ENCODE data around the gene MCM5.
"Not testable (repeated sequence)": the region's sequence is repeated elsewhere in the genome, so short reads cannot be mapped to it uniquely, and the experiment has no call there.

MCM5 gene

DNA sequence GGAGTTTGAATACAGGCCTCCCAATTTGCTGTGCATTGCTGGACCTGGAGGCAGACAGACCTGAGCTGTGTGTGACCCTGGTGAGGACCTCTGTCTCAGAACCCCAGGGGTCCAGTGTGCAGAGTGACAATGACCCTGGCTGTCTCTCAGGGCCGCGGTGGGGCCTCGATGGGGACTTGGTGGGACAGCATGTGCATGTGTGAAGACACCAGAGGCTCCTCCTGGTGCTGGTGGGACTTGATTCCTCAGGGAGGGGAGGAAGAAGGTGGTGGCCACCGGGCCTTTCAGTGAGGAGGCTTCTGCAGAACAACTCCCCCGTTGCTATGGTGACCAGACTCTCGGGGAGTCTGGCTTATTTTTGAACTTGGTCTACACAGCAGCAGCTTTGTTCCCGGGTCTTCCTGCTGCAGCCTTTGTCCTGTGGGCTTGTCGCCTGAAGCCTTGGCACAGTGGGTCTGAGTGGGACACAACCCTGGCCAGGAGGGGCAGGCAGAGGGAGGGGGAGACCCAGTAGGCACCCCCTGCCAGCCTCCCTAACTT, 35.3 kb downstream of the MCM5 start:
- H3K27me3 Mint-ChIP-seq (ENCODE audit: low read depth): no peaks in the 10 kb centered on the region
- peaks cover 9% of the 10 kb centered on the region for H3K9me3 Mint-ChIP-seq
- H3K4me1 Mint-ChIP-seq: no peaks in the 10 kb centered on the region
- TF ChIP-seq, protein P1, sequence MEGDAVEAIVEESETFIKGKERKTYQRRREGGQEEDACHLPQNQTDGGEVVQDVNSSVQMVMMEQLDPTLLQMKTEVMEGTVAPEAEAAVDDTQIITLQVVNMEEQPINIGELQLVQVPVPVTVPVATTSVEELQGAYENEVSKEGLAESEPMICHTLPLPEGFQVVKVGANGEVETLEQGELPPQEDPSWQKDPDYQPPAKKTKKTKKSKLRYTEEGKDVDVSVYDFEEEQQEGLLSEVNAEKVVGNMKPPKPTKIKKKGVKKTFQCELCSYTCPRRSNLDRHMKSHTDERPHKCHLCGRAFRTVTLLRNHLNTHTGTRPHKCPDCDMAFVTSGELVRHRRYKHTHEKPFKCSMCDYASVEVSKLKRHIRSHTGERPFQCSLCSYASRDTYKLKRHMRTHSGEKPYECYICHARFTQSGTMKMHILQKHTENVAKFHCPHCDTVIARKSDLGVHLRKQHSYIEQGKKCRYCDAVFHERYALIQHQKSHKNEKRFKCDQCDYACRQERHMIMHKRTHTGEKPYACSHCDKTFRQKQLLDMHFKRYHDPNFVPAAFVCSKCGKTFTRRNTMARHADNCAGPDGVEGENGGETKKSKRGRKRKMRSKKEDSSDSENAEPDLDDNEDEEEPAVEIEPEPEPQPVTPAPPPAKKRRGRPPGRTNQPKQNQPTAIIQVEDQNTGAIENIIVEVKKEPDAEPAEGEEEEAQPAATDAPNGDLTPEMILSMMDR (IDR thresholded peaks at IDR 0.05; ENCODE audit: unreplicated experiment in 3 of 3): no peak
- H3K4me3 Mint-ChIP-seq: no peak overlapping the region
- no peak overlapping the region for H3K27ac Mint-ChIP-seq
- H3K36me3 Mint-ChIP-seq (ENCODE audit: low read depth): peaks cover 44% of the 10 kb centered on the region

DNA sequence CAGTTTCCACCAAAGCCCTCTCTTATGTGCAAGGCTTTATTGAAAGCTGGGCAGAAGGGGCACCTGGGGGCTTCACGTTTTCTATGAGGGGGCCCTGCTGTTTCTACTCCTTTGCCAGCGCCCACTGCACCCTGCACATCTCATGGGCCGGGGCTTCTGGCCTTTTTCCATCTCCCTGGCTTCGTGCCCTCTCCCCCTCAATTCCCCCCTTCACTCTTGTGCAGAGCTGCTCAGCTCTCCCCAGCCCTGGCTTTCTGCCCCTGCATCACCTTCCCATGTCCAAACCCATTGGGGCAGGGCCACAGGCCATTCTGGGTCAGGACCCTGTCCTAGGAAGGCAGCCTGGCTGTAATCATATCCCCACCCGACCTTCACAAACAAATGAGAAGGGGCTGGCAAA, 36.5 kb downstream of the MCM5 start:
- no peaks in the 10 kb centered on the region for H3K27me3 Mint-ChIP-seq (ENCODE audit: low read depth)
- H3K9me3 Mint-ChIP-seq: peaks cover 9% of the 10 kb centered on the region
- TF ChIP-seq, protein P1 (IDR thresholded peaks at IDR 0.05; ENCODE audit: unreplicated experiment in 3 of 3): no peak
- H3K4me1 Mint-ChIP-seq: no peaks in the 10 kb centered on the region
- H3K27ac Mint-ChIP-seq: no peak overlapping the region
- peaks cover 44% of the 10 kb centered on the region for H3K36me3 Mint-ChIP-seq (ENCODE audit: low read depth)
- no peak overlapping the region for H3K4me3 Mint-ChIP-seq

DNA sequence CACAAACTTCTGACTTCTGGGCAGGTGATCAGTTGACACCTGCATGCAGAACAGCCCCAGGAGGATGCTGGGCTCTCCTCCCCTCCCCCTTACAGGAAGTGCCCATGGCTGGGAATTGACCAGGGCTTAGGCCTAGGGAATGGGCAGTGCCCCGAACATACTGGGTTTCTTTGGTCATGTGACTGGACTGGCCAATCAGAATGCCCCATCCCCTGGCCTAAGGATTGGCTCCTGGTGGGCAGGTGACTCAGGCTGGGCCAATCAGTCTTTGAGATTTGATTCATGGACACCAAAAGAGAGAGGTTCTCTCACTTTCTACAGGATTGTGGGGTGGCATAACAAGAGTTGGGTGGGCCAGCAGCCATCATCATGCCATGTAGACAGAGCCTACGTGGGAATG, 37.1 kb downstream of the MCM5 start:
- Mint-ChIP-seq H3K27me3 (ENCODE audit: low read depth) (no peaks in the 10 kb centered on the region), H3K27ac (no peak overlapping the region), H3K4me1 (no peaks in the 10 kb centered on the region), H3K36me3 (ENCODE audit: low read depth) (peaks cover 39% of the 10 kb centered on the region), H3K4me3 (no peak overlapping the region), H3K9me3 (peaks cover 6% of the 10 kb centered on the region)
- TF ChIP-seq, protein P1 (IDR thresholded peaks at IDR 0.05; ENCODE audit: unreplicated experiment in 3 of 3): no peak

DNA sequence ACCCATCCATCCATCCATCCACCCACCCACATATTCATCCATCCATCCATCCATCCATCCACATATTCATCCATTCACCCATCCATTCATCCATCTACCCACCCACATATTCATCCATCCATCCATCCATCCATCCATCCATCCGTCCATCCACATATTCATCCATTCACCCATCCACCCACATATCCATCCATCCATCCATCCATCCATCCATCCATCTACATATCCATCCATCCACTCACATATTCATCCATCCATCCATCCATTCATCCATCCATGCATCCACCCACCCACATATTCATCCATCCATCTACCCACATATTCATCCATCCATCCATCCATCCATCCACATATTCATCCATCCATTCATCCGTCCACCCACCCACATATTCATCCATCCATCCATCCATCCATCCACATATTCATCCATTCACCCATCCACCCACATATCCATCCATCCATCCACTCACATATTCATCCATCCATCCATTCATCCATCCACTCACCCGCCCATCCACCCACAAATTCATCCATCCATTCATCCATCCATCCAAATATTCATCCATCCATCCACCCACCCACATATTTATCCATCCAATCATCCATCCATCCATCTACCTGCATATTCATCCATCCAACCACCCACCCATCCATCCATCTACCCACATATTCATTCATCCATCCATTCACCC, 38.9 kb downstream of the MCM5 start:
- not testable (repeated sequence) for H3K4me1 Mint-ChIP-seq; H3K27ac Mint-ChIP-seq; H3K4me3 Mint-ChIP-seq; H3K27me3 Mint-ChIP-seq (ENCODE audit: low read depth); H3K9me3 Mint-ChIP-seq
- H3K36me3 Mint-ChIP-seq (ENCODE audit: low read depth): peaks cover 22% of the 10 kb centered on the region

- Mint-ChIP-seq H3K4me1 (no peaks in the 10 kb centered on the region), H3K27me3 (ENCODE audit: low read depth) (no peaks in the 10 kb centered on the region), H3K4me3 (no peak overlapping the region), H3K9me3 (peaks cover under 1% of the 10 kb centered on the region), H3K36me3 (ENCODE audit: low read depth) (peaks cover 16% of the 10 kb centered on the region), H3K27ac (no peak overlapping the region)
- TF ChIP-seq, protein P1 (IDR thresholded peaks at IDR 0.05; ENCODE audit: unreplicated experiment in 3 of 3): no peak
Measured at GRCh38 chr22:35439365-35439717, 39.4 kb downstream of the MCM5 start.

DNA sequence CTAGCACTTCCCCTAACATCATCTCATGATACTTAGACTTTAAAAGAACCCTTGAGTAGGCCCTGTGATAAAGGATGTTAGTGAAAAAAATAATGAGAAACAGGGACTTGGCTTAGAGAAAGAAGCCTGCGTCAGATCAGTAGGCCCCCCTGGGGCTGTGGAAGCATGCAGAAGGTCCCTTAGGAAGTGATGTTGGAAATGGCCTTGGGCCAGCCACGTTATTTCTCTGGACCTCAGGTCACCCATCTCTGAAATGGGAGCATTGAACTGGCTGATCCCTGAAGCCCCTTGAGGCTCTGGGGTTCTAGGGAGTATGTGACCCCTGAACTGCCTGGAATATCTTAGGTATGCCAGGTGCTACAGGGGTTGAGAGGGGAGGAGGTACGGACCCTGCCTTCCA, 40.2 kb downstream of the MCM5 start:
- H3K4me3 Mint-ChIP-seq: no peak overlapping the region
- TF ChIP-seq, protein P1 (IDR thresholded peaks at IDR 0.05; ENCODE audit: unreplicated experiment in 3 of 3): no peak

More for the DNA sequence above, 40.2 kb downstream of the MCM5 start:
- no peak overlapping the region for H3K27ac Mint-ChIP-seq
- H3K36me3 Mint-ChIP-seq (ENCODE audit: low read depth): peaks cover 13% of the 10 kb centered on the region
- no peaks in the 10 kb centered on the region for H3K27me3 Mint-ChIP-seq (ENCODE audit: low read depth)
- H3K9me3 Mint-ChIP-seq: no peaks in the 10 kb centered on the region
- H3K4me1 Mint-ChIP-seq: no peaks in the 10 kb centered on the region

Data from nephron (organoid).